ENCODE results near the gene TRIM2. TPM values are rescaled to one million over a fixed set of nuclear protein-coding genes. Genes with fewer than 3 reads are reported as not detected.

TRIM2 gene
- total RNA-seq, 1 donor from 2014 or later: 120 TPM

GRCh38 chr4:153186046-153186728 is 18.1 kb upstream of the TRIM2 start:
- H3K4me1 Mint-ChIP-seq (ENCODE audit: low read depth, unreplicated experiment): peaks cover 5% of the 10 kb centered on the region
- DNase-seq: no peak
- H3K27ac Mint-ChIP-seq (ENCODE audit: unreplicated experiment): no peak overlapping the region
- TF ChIP-seq, protein P1, sequence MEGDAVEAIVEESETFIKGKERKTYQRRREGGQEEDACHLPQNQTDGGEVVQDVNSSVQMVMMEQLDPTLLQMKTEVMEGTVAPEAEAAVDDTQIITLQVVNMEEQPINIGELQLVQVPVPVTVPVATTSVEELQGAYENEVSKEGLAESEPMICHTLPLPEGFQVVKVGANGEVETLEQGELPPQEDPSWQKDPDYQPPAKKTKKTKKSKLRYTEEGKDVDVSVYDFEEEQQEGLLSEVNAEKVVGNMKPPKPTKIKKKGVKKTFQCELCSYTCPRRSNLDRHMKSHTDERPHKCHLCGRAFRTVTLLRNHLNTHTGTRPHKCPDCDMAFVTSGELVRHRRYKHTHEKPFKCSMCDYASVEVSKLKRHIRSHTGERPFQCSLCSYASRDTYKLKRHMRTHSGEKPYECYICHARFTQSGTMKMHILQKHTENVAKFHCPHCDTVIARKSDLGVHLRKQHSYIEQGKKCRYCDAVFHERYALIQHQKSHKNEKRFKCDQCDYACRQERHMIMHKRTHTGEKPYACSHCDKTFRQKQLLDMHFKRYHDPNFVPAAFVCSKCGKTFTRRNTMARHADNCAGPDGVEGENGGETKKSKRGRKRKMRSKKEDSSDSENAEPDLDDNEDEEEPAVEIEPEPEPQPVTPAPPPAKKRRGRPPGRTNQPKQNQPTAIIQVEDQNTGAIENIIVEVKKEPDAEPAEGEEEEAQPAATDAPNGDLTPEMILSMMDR (IDR thresholded peaks at IDR 0.05; ENCODE audit: partially characterized antibody, unreplicated experiment): no peak
- H3K4me3 Mint-ChIP-seq (ENCODE audit: unreplicated experiment): no peak overlapping the region
- H3K36me3 Mint-ChIP-seq (ENCODE audit: unreplicated experiment): no peaks in the 10 kb centered on the region
- H3K27me3 Mint-ChIP-seq (ENCODE audit: unreplicated experiment): peaks cover 3% of the 10 kb centered on the region
- H3K9me3 Mint-ChIP-seq (ENCODE audit: unreplicated experiment): peaks cover 4% of the 10 kb centered on the region

GRCh38 chr4:153189016-153189801 is 15.0 kb upstream of the TRIM2 start:
- no peak for DNase-seq
- Mint-ChIP-seq H3K27ac (ENCODE audit: unreplicated experiment) (no peak overlapping the region), H3K36me3 (ENCODE audit: unreplicated experiment) (no peaks in the 10 kb centered on the region), H3K27me3 (ENCODE audit: unreplicated experiment) (peaks cover 5% of the 10 kb centered on the region), H3K9me3 (ENCODE audit: unreplicated experiment) (peaks cover 2% of the 10 kb centered on the region), H3K4me1 (ENCODE audit: low read depth, unreplicated experiment) (peaks cover 7% of the 10 kb centered on the region), H3K4me3 (ENCODE audit: unreplicated experiment) (no peak overlapping the region)
- TF ChIP-seq, protein P1 (IDR thresholded peaks at IDR 0.05; ENCODE audit: partially characterized antibody, unreplicated experiment): no peak

GRCh38 chr4:153191795-153192363 is 12.4 kb upstream of the TRIM2 start:
- H3K4me3 Mint-ChIP-seq (ENCODE audit: unreplicated experiment): no peak overlapping the region
- peaks cover 2% of the 10 kb centered on the region for H3K9me3 Mint-ChIP-seq (ENCODE audit: unreplicated experiment)
- H3K27ac Mint-ChIP-seq (ENCODE audit: unreplicated experiment): no peak overlapping the region
- peaks cover 5% of the 10 kb centered on the region for H3K27me3 Mint-ChIP-seq (ENCODE audit: unreplicated experiment)
- H3K36me3 Mint-ChIP-seq (ENCODE audit: unreplicated experiment): no peaks in the 10 kb centered on the region
- TF ChIP-seq, protein P1 (IDR thresholded peaks at IDR 0.05; ENCODE audit: partially characterized antibody, unreplicated experiment): no peak
- peaks cover 4% of the 10 kb centered on the region for H3K4me1 Mint-ChIP-seq (ENCODE audit: low read depth, unreplicated experiment)
- no peak for DNase-seq

DNA sequence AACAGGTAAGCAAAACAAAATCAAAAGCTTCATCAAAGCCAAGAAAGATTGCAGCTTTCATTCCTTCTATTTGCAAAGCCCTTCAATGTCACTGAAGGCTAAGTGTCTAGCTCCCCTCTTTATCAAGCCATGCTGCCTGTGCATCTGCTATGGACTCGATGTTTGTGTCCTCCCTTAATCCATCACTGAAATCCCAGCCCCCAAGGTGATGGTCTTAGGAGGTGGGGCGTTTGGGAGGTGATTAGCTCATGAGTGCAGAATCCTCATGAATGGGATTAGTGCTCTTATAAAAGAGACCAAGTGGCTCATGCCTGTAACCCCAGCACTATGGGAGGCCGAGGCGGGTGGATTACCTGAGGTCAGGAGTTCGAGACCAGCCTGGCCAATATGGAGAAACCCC is 6.9 kb upstream of the TRIM2 start:
- Mint-ChIP-seq H3K4me1 (ENCODE audit: low read depth, unreplicated experiment) (peaks cover 7% of the 10 kb centered on the region), H3K9me3 (ENCODE audit: unreplicated experiment) (no peaks in the 10 kb centered on the region), H3K27ac (ENCODE audit: unreplicated experiment) (no peak overlapping the region), H3K36me3 (ENCODE audit: unreplicated experiment) (peaks cover 4% of the 10 kb centered on the region), H3K27me3 (ENCODE audit: unreplicated experiment) (peaks cover 1% of the 10 kb centered on the region), H3K4me3 (ENCODE audit: unreplicated experiment) (no peak overlapping the region)
- TF ChIP-seq, protein P1 (IDR thresholded peaks at IDR 0.05; ENCODE audit: partially characterized antibody, unreplicated experiment): no peak
- no peak for DNase-seq

Data from glutamatergic neuron (in vitro differentiated cells).